K562 (cell line): ENCODE measurements around the gene TBC1D2. TPM values are rescaled to one million over a fixed set of nuclear protein-coding genes. Genes with fewer than 3 reads are reported as not detected.

ENCODE experiments used
- ATAC-seq: fragments of 200-7000 bp; cut with Tn5 transposase; 3 replicates; pipeline ENCODE4 v1.9.1; 2020; ENCODE audit warnings: moderate library complexity
- BruUV-seq: library from RNA; stranded (reverse); fragments of 400-500 nt; replicated peaks from 2 replicates; lab custom pipeline; 2021; lab: Mats Ljungman, UMichigan
- CTCF ChIA-PET: fragments of 300-600 bp; formaldehyde crosslinking; extraction: SDS; loops from one replicate; lab custom pipeline; 2021; ENCODE audit warnings: low intra/inter-chr PET ratio; lab: Yijun Ruan, JAX
- POLR2A ChIA-PET: fragments of 300-600, 350-650 bp; sonication (Branson Sonifier 250); formaldehyde crosslinking; extraction: SDS; loops from one replicate; lab custom pipeline; 2021; ENCODE audit warnings: antibody characterized with exemption, inconsistent platforms; lab: Yijun Ruan, JAX
- DNase-seq, 4 experiments: peaks; one replicate each; pipeline versions ENCODE4 v3.0.0 to v3.0.0-alpha.2; 2011 to 2018; ENCODE audit warnings: low spot score in 3 of 4, mixed read lengths in 3 of 4; ENCODE audit errors: extremely low read depth in 1 of 4
- FAIRE-seq: peaks from 2 replicates; lab custom pipeline; 2011; peaks lifted over from hg19 to GRCh38; lab: Jason Lieb, UNC
- H2AFZ ChIP-seq: 2 replicates; pipeline ENCODE4 v1.6.0; 2011; ENCODE audit warnings: low read depth, low read length, control low read depth, inconsistent platforms
- H3K27ac ChIP-seq: fragments of 200-600 bp; 3 replicates; pipeline ENCODE4 v1.8.0; 2011; ENCODE audit warnings: low read depth, mild to moderate bottlenecking, control low read depth, inconsistent platforms, low read length, moderate library complexity, mixed read lengths; ENCODE audit errors: extremely low read depth
- H3K27me3 ChIP-seq, 2 experiments: fragments of 300-600 bp in 1 of 2; 2 replicates in 1 of 2; 3 replicates in 1 of 2; pipeline versions ENCODE4 v1.6.0 to v1.8.0; 2011; ENCODE audit warnings: inconsistent platforms in 2 of 2, low read length in 2 of 2, mild to moderate bottlenecking in 1 of 2, mixed read lengths in 1 of 2, moderate library complexity in 1 of 2; ENCODE audit not compliant: control insufficient read depth in 2 of 2, insufficient read depth in 2 of 2
- H3K36me3 ChIP-seq: fragments of 300-600 bp; 3 replicates; pipeline ENCODE4 v1.8.0; 2011; ENCODE audit warnings: mild to moderate bottlenecking, low read length, inconsistent platforms; ENCODE audit not compliant: control insufficient read depth, insufficient read depth
- H3K4me1 ChIP-seq, 2 experiments: fragments of 200-600 bp in 1 of 2; replicated peaks in 1 of 2; 2 replicates in 1 of 2; 3 replicates in 1 of 2; pipeline versions ENCODE4 v1.5.1 to v1.8.0; 2011; ENCODE audit warnings: inconsistent platforms in 2 of 2, low read length in 2 of 2, mild to moderate bottlenecking in 1 of 2, mixed read lengths in 1 of 2, moderate library complexity in 1 of 2; ENCODE audit not compliant: control insufficient read depth in 2 of 2, insufficient read depth in 2 of 2
- H3K4me2 ChIP-seq: 2 replicates; pipeline ENCODE4 v1.6.1; 2011; ENCODE audit warnings: low read length, control low read depth, inconsistent platforms, mixed read lengths; ENCODE audit not compliant: insufficient read depth
- H3K4me3 ChIP-seq: fragments of 200-600 bp; sonication (generic), shearing (Covaris generic); 2 replicates; pipeline ENCODE4 v1.5.1; 2016; ENCODE audit warnings: control low read depth, inconsistent platforms
- H3K79me2 ChIP-seq: fragments of 200-600 bp; 3 replicates; pipeline ENCODE4 v1.8.0; 2011; ENCODE audit warnings: low read length, inconsistent platforms; ENCODE audit not compliant: control insufficient read depth, insufficient read depth
- H3K9ac ChIP-seq, 2 experiments: 2 replicates each; pipeline versions ENCODE4 v1.6.0 to v1.6.1; 2011; ENCODE audit warnings: low read depth in 2 of 2, low read length in 2 of 2, control low read depth in 1 of 2, inconsistent platforms in 1 of 2, mild to moderate bottlenecking in 1 of 2, mixed read lengths in 1 of 2; ENCODE audit not compliant: insufficient read depth in 1 of 2
- H3K9me1 ChIP-seq: one replicate; pipeline ENCODE4 v1.6.0; 2011; ENCODE audit warnings: inconsistent platforms, mild to moderate bottlenecking, low read length, moderate library complexity; ENCODE audit not compliant: control insufficient read depth, insufficient read depth
- H3K9me3 ChIP-seq: replicated peaks from 2 replicates; pipeline ENCODE4 v1.5.1; 2011; ENCODE audit warnings: low read depth, low read length, inconsistent platforms; ENCODE audit not compliant: control insufficient read depth, insufficient read depth
- H4K20me1 ChIP-seq: replicated peaks from 2 replicates; pipeline ENCODE4 v1.6.1; 2011; ENCODE audit warnings: low read length, inconsistent platforms, mixed read lengths; ENCODE audit not compliant: control insufficient read depth, insufficient read depth
- CREM ChIP-seq: IDR thresholded peaks from 2 replicates; pipeline ENCODE4 v1.6.1; 2014; ENCODE audit warnings: antibody characterized with exemption, low read depth
- KAT2B ChIP-seq: IDR thresholded peaks from one replicate; pipeline ENCODE4 v1.6.1; 2012; ENCODE audit warnings: low read depth, mild to moderate bottlenecking, control low read depth, inconsistent platforms, low read length, moderate library complexity
- NCOR1 ChIP-seq: fragments of 450-650 bp; IDR thresholded peaks from 2 replicates; pipeline ENCODE4 v1.6.1; 2016; ENCODE audit warnings: mild to moderate bottlenecking, moderate library complexity
- PHF8 ChIP-seq: fragments of 200-600 bp; sonication (generic); IDR thresholded peaks from 2 replicates; pipeline ENCODE4 v1.6.1; 2012; ENCODE audit warnings: mixed run types, mild to moderate bottlenecking, inconsistent platforms, low read length, moderate library complexity, borderline replicate concordance
- PML ChIP-seq: IDR thresholded peaks from 2 replicates; pipeline ENCODE4 v1.6.1; 2012; ENCODE audit warnings: low read length, inconsistent platforms
- RBBP5 ChIP-seq: fragments of 200-600 bp; sonication (generic); IDR thresholded peaks from 2 replicates; pipeline ENCODE4 v1.6.1; 2012; ENCODE audit warnings: borderline replicate concordance, mild to moderate bottlenecking, low read length, control low read depth, inconsistent platforms; ENCODE audit not compliant: insufficient read depth, poor library complexity, severe bottlenecking
- ZNF224 ChIP-seq: sonication (generic); formaldehyde crosslinking; IDR thresholded peaks from 2 replicates; pipeline ENCODE4 v1.8.0; 2022; ENCODE audit warnings: mild to moderate bottlenecking, missing genetic modification reagents
- WGBS: fragments of 100-300 bp; shearing (Covaris generic); methylation state at CpG from one replicate; pipeline ENCODE4 v1.1.6; 2016; ENCODE audit warnings: low coverage, mixed read lengths; ENCODE audit not compliant: insufficient coverage; ENCODE audit errors: missing lambda C conversion rate; 5-methylcytosine and 5-hydroxymethylcytosine counted together
- in situ Hi-C: fragments of 300-500 bp; cut with MboI; formaldehyde crosslinking; loops from 4 replicates; pipeline ENCODE4 v1.15.0; 2018; ENCODE audit warnings: inconsistent platforms, mixed read lengths
- intact Hi-C: fragments of 100-400 bp; cut with micrococcal nuclease; formaldehyde crosslinking; loops from 2 replicates; pipeline ENCODE4 v1.14.2; 2022
- polyA plus RNA-seq, 8 experiments: library from polyadenylated mRNA; depleted of rRNA in 4 of 8; stranded (reverse) in 5 of 8; unstranded in 3 of 8; fragments of >200 nt; fragmentation: Nextera tagmentation in 2 of 8; fragmentation: Illumina TruSeq in 1 of 8; extraction: Ambion mirVana in 2 of 8; extraction: Trizol in 1 of 8; gene quantifications; 2 replicates each; pipeline versions ENCODE4 v1.2.1 to v1.2.3, GENCODE V29; 2011 to 2014; ENCODE audit warnings: inconsistent platforms in 1 of 8, missing spikeins in 1 of 8
- total RNA-seq, 7 experiments: library from RNA; depleted of rRNA in 6 of 7; stranded (reverse); fragments of >200 nt in 6 of 7; fragmentation: Illumina TruSeq in 2 of 7; extraction: Trizol in 2 of 7; gene quantifications; 2 replicates each; pipeline versions ENCODE4 v1.2.1 to v1.2.3, GENCODE V29; 2011 to 2021; ENCODE audit warnings: low replicate concordance in 1 of 7
- TF ChIP-seq, protein P1 (sequence below): fragments of 450-650 bp; conservative IDR thresholded peaks from 2 replicates; pipeline ENCODE4 v1.6.1; 2016; ENCODE audit warnings: missing genetic modification characterization, low read depth, mild to moderate bottlenecking, control low read depth, missing compliant biosample characterization
- TF ChIP-seq, protein P2 (sequence below): fragments of 450-650 bp; formaldehyde crosslinking; IDR thresholded peaks from 2 replicates; pipeline ENCODE4 v1.4.0; 2020; ENCODE audit warnings: mild to moderate bottlenecking
- TF ChIP-seq, protein P3 (sequence below): fragments of 250-450 bp; sonication (Bioruptor Pico); IDR thresholded peaks from 2 replicates; pipeline ENCODE4 v1.9.0; 2021; ENCODE audit warnings: mild to moderate bottlenecking, inconsistent platforms
- TF ChIP-seq, protein P4 (sequence below): fragments of 200-800 bp; sonication (Bioruptor generic); IDR thresholded peaks from 2 replicates; pipeline ENCODE4 v1.6.1; 2017; ENCODE audit warnings: missing genetic modification characterization, missing compliant biosample characterization
- TF ChIP-seq, protein P5 (sequence below): fragments of 450-650 bp; IDR thresholded peaks from 2 replicates; pipeline ENCODE4 v1.7.0; 2016; ENCODE audit warnings: borderline replicate concordance

The TBC1D2 gene
- total and polyA plus RNA-seq, 9 of the 15 experiments (the other 6 are each of a cell fraction or from before 2014, with no cell fraction given), result 0.10 to 7.0 (median 2.5) TPM

DNA sequence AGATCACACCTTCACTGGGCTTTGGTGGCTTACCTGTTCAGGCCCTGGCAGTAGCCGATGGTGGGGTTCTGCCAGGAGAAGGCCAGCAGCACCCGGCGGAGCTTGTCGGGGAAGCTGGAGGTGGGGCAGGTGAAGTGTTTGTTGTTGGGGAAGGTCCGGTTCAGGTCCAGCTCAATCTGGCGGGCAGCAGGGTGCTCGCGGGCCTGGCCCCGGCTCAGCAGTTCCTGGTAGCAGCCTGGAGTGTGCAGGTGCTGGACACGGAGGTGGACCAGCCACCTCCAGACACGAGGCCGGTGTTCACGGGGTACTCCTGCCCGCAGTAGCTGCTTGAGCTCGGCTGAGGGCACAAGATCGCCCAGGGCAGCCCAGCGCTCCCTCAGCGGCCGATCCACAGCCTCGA lies 46.8 kb downstream of the TBC1D2 start:
- ChIA-PET CTCF (no interaction called here), POLR2A (no interaction called here)
- no peak overlapping the region for H3K4me3 ChIP-seq
- DNase-seq (no peak), FAIRE-seq (no peak), ATAC-seq (no peak)
- no TSS peak for BruUV-seq
- peaks cover 3% of the 10 kb centered on the region; the same call in 1 of the 3 replicates for H3K36me3 ChIP-seq
- H3K9me1 ChIP-seq, result no peaks in the 10 kb centered on the region
- no peaks in the 10 kb centered on the region for H4K20me1 ChIP-seq
- H3K4me2 ChIP-seq, result no peak overlapping the region
- H3K4me1 ChIP-seq, result peaks cover 11 to 22% of the 10 kb centered on the region in 2 experiments; a peak in 4 of 5 replicates
- H2AFZ ChIP-seq, result no peak overlapping the region
- in situ Hi-C loops (loop anchor here (5.0 kb wide), 2 partner anchors 54 to 91 kb away; partner anchors contain the start of gene TRIM14), intact Hi-C loops (loop anchor here (5.0 to 10.0 kb wide), 2 partner anchors 106 to 159 kb away; no protein-coding TSS in a partner anchor)
- WGBS, result 91% methylated on average over 20 of the region's 20 CpGs
- H3K27ac ChIP-seq, result no peak overlapping the region
- no peaks in the 10 kb centered on the region for H3K9me3 ChIP-seq
- no peaks in the 10 kb centered on the region for H3K27me3 ChIP-seq
- no peaks in the 10 kb centered on the region for H3K79me2 ChIP-seq
- H3K9ac ChIP-seq, result no peak overlapping the region
- TF ChIP-seq, protein P1, sequence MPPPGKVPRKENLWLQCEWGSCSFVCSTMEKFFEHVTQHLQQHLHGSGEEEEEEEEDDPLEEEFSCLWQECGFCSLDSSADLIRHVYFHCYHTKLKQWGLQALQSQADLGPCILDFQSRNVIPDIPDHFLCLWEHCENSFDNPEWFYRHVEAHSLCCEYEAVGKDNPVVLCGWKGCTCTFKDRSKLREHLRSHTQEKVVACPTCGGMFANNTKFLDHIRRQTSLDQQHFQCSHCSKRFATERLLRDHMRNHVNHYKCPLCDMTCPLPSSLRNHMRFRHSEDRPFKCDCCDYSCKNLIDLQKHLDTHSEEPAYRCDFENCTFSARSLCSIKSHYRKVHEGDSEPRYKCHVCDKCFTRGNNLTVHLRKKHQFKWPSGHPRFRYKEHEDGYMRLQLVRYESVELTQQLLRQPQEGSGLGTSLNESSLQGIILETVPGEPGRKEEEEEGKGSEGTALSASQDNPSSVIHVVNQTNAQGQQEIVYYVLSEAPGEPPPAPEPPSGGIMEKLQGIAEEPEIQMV, result no peak
- TF ChIP-seq, protein P2, sequence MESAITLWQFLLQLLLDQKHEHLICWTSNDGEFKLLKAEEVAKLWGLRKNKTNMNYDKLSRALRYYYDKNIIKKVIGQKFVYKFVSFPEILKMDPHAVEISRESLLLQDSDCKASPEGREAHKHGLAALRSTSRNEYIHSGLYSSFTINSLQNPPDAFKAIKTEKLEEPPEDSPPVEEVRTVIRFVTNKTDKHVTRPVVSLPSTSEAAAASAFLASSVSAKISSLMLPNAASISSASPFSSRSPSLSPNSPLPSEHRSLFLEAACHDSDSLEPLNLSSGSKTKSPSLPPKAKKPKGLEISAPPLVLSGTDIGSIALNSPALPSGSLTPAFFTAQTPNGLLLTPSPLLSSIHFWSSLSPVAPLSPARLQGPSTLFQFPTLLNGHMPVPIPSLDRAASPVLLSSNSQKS (CRISPR knock-in tag), result no peak
- TF ChIP-seq NCOR1 (no peak), ZNF224 (CRISPR knock-in tag) (no peak), KAT2B (no peak), RBBP5 (no peak), PML (no peak), PHF8 (no peak), CREM (no peak)
- TF ChIP-seq, protein P3, sequence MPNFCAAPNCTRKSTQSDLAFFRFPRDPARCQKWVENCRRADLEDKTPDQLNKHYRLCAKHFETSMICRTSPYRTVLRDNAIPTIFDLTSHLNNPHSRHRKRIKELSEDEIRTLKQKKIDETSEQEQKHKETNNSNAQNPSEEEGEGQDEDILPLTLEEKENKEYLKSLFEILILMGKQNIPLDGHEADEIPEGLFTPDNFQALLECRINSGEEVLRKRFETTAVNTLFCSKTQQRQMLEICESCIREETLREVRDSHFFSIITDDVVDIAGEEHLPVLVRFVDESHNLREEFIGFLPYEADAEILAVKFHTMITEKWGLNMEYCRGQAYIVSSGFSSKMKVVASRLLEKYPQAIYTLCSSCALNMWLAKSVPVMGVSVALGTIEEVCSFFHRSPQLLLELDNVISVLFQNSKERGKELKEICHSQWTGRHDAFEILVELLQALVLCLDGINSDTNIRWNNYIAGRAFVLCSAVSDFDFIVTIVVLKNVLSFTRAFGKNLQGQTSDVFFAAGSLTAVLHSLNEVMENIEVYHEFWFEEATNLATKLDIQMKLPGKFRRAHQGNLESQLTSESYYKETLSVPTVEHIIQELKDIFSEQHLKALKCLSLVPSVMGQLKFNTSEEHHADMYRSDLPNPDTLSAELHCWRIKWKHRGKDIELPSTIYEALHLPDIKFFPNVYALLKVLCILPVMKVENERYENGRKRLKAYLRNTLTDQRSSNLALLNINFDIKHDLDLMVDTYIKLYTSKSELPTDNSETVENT (CRISPR knock-in tag), result no peak
- TF ChIP-seq, protein P4, sequence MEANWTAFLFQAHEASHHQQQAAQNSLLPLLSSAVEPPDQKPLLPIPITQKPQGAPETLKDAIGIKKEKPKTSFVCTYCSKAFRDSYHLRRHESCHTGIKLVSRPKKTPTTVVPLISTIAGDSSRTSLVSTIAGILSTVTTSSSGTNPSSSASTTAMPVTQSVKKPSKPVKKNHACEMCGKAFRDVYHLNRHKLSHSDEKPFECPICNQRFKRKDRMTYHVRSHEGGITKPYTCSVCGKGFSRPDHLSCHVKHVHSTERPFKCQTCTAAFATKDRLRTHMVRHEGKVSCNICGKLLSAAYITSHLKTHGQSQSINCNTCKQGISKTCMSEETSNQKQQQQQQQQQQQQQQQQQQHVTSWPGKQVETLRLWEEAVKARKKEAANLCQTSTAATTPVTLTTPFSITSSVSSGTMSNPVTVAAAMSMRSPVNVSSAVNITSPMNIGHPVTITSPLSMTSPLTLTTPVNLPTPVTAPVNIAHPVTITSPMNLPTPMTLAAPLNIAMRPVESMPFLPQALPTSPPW (CRISPR knock-in tag), result no peak
- TF ChIP-seq, protein P5, sequence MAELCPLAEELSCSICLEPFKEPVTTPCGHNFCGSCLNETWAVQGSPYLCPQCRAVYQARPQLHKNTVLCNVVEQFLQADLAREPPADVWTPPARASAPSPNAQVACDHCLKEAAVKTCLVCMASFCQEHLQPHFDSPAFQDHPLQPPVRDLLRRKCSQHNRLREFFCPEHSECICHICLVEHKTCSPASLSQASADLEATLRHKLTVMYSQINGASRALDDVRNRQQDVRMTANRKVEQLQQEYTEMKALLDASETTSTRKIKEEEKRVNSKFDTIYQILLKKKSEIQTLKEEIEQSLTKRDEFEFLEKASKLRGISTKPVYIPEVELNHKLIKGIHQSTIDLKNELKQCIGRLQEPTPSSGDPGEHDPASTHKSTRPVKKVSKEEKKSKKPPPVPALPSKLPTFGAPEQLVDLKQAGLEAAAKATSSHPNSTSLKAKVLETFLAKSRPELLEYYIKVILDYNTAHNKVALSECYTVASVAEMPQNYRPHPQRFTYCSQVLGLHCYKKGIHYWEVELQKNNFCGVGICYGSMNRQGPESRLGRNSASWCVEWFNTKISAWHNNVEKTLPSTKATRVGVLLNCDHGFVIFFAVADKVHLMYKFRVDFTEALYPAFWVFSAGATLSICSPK, result no peak
